Endometrial microvascular endothelial cells (primary cell): ENCODE results near the gene CBFA2T3. TPM values are rescaled to one million over a fixed set of nuclear protein-coding genes. Genes with fewer than 3 reads are reported as not detected.
"Not testable (repeated sequence)": the region's sequence is repeated elsewhere in the genome, so short reads cannot be mapped to it uniquely, and the experiment has no call there.

Experiments used
- in situ Hi-C: cut with HindIII; loops from 2 replicates; pipeline ENCODE4 v1.10.0; 2017; ENCODE audit warnings: low sequenced_read_pairs, low pct_unique_long_range_greater_than_20kb; ENCODE audit errors: inconsistent ontology term
- total RNA-seq: library from RNA; depleted of rRNA; stranded (reverse); fragments of >200 nt; gene quantifications from one replicate; pipeline ENCODE4 v1.2.3, GENCODE V29; 2015; ENCODE audit errors: inconsistent ontology term

The CBFA2T3 gene
- total RNA-seq, 1 donor from 2014 or later: not detected

DNA sequence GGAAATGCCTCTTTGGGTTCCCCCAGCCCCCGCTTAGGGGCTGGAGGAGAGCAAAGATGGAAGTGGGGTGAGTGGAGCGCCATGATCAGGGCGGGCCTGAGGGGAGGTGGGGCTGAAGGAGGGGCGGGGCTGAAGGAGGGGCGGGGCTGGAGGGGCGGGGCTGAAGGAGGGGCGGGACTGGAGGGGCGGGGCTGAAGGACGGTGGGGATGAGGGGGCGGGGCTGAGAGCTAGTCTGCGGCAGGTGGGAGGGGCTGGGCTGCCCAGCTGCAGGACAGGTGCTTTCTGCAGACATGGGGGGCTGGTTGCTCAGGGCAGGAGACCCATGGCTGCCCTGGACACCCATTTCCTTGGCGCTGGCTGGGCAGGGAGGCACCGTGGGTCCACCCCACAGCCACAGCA is 71.4 kb downstream of the CBFA2T3 start:
- in situ Hi-C loops: no loop called here

DNA sequence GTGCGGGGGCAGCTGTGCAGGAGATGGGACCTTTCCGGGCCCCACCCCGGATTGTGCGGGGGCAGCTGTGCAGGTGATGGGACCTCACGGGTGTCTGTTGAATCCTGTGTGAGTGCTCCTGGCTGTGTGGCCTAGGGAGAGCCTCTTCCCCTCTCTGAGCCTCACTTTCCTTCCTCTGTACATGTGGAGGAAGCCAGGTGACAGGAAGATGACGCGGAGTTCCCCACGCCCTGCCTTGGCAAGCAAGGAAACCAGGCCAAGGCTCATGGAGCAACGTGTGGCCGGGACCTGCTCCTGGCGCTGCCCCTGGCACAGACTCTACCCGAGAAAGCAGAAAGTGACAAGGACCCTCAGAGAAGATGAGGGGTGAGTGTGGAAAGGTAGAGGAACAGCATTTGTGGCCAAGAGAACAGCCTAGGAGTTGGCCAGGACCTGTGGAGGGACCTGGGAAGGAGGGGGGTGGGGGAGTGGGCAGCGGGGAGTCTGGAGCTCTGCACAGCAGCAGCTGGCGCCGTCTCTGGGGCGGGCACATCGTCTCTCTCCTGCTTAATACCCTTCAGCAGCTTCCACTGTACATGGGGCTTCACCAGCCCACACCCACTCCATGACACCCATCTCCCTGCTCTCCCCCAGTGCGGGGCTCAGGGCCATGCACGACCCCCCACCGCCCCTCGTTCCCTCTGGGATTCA is 72.2 kb downstream of the CBFA2T3 start:
- in situ Hi-C loops: no loop called here

DNA sequence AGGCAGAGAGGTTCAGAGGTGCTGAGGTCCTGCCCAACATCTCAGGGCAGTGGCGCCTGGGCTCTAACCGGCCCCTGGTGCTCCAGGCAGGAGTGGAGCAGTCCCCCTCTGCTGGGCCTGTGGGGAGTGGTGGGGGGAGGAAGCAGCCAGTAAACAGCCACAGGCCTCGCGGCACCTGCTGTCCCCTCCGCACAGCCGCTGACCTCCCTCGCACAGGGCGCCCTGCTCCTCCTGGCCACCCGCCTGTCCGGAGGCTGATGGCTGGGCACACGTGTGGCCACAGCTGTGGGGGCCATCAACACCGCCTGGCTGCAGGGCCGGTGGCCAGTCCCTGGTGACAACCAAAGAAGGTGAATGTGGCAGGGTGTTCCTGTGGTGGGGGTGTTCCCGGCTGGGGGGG is 73.7 kb downstream of the CBFA2T3 start:
- in situ Hi-C loops: no loop called here

- in situ Hi-C loops: no loop called here
These were observed 74.3 kb downstream of the CBFA2T3 start for GRCh38 chr16:88902744-88903143.

- in situ Hi-C loops: no loop called here
These were observed 75.2 kb downstream of the CBFA2T3 start for GRCh38 chr16:88901718-88902337.

GRCh38 chr16:88900662-88901052 is 76.3 kb downstream of the CBFA2T3 start:
- in situ Hi-C loops: no loop called here

DNA sequence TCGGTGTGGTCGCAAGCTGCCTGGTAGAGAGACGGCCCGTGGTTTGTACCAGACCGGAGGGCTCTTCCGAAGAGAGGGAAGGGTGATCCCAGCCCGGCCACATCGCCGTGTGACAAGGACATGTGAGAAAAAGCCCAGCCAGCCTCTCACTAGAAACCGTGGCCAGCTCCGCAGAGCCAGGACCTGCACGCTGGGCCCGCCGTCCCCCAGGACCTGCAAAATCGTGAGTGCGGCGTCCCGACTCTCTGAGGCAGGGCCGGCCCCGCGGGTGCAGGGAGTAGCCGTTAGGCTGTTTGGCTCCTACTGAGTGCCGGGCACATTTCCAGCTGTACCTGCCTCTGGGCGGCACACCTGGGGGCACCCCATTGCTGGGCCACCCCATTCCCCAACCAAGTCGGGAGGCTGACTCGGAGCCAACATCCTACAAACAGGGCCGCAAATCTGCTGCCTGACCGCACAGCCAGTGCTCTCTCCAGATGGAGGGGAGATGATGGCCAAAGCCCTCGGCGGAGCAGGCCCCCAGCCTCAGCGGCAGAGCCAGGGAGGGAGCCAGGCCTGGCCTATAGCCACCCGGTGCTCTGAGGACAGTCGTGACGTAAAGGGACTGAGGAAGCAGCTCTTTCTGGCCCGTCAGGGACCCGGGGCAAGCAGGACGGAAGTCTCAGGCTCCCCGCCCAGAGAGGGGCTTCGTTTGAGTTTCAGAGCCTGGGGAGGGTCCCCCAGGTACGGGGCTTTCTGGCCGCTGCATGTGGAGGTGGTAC is 76.9 kb downstream of the CBFA2T3 start:
- in situ Hi-C loops: no loop called here

DNA sequence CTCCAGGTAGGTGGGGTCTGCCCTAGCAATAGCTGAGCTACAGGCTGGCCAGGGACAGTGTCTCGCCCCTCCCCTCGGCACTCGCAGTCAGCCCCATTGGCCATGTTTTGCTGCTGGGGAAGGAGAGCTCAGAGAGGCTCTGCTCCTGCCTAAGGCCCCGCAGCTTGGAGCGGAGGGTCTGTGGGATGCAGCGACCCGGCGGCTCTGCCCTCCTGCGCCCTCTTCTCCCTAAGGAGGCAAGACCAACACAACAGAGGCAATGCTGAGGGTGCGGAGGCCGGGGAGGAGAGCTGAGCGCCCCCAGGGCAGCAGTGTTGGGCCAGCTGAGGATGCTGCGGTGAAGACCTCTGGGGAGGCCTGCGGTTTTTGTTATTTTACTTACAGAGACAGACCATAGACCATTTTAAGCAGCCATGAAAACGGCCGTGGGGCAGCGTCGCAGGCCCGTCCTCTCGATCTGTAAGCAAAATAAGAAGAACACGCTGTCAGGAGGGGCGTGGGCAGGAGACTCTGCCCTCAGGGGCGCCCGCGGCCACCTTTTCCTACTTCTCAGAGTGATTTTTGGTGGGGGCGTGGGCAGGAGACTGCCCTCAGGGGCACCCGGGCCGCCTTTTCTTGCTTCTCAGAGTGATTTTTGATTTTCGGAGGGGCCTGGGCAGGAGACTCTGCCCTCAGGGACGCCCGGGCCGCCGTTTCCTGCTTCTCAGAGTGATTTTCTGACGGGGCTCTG is 79.1 kb downstream of the CBFA2T3 start:
- in situ Hi-C loops: no loop called here

GRCh38 chr16:88896238-88897070 is 80.6 kb downstream of the CBFA2T3 start:
- in situ Hi-C loops: no loop called here

DNA sequence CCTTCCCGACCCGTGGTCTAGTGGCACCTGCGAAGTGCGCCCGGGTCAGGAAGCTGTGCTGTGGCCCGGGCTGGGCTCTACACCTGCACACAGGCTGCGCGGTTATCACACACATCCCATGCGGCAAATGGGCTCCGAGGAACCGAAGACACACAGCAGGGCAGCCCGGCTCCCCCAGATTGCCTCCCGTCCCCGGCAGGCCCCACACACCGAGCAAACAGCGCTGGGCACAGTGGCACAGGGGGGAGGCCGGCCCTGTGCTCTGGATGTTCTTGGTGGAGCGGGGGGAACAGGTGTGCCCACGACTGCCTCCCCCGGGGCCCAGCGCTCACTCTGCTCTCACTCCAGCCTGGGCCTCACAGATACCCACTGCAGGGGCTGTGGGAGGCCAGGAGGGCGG is 81.7 kb downstream of the CBFA2T3 start:
- in situ Hi-C loops: no loop called here

- in situ Hi-C loops: no loop called here
These were observed 82.2 kb downstream of the CBFA2T3 start for GRCh38 chr16:88894681-88895300.

GRCh38 chr16:88894266-88894665 is 82.7 kb downstream of the CBFA2T3 start:
- in situ Hi-C loops: not testable (repeated sequence)

GRCh38 chr16:88893127-88893968 is 83.7 kb downstream of the CBFA2T3 start:
- in situ Hi-C loops: no loop called here

DNA sequence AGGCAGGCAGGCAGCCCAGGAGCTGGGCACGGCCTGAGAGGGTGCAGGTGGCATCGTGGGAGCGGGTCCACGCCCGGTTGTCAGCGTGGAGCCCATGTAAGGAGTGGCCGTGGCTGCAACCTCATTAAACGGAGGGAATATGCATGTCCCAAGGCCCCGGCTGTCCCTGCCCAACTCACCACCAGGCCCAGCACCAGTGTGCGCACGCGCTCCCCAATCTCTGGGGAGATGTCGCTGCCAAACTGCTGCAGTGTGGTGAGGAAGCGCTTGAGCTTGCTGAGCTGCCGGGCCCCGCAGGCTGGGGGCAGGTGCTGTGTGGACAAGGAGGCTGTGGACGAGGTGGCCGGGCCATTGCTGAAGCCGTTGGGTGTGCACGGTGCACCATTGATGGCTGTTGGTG is 84.9 kb downstream of the CBFA2T3 start:
- in situ Hi-C loops: no loop called here

DNA sequence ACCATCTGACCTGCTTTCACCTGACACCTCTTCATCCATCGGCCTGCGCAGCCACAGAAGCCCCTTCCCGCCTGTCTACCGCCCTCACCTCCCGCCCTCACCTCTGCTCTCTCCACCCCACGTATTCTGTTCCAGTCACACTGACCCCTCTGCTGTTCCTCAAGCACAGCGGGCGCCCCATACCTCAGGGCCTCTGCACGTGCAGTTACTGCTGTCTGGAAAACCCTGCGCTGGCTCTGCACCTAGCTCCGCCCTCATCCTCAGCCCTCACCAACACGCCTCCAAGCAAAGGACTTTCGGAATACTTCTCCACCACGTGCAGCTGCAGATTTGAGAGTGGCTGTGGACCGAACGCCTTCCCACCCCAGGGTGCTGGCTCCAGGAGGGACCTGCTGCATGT is 85.9 kb downstream of the CBFA2T3 start:
- in situ Hi-C loops: no loop called here

- in situ Hi-C loops: not testable (repeated sequence)
These were observed 87.2 kb downstream of the CBFA2T3 start for GRCh38 chr16:88889702-88890352.
